Posterior vena cava (tissue), 2 donors: ENCODE data around the gene CXCL11. TPM values are rescaled to one million over a fixed set of nuclear protein-coding genes. Genes with fewer than 3 reads are reported as not detected.
"Not testable (repeated sequence)": the region's sequence is repeated elsewhere in the genome, so short reads cannot be mapped to it uniquely, and the experiment has no call there.

Source experiments
- DNase-seq: peaks from one replicate; pipeline ENCODE4 v3.0.0-alpha.2; 2020; ENCODE audit warnings: low spot score
- intact Hi-C, 2 donors: fragments of 100-400 bp; cut with DNase I; formaldehyde crosslinking; loops; one replicate each; pipeline versions ENCODE4 v1.14.1 to v1.14.2; 2022 to 2023
- total RNA-seq, 2 donors: library from RNA; stranded (reverse); fragmentation: NEBNext Ultra II Directional; extraction: Animal tissue kit (Norgen Biotek cat#: 25700); gene quantifications; one replicate each; pipeline ENCODE4 v1.2.1, GENCODE V29; 2021
- donor health status: DM: yes; HTN: yes; CAD: no.
- donor health status: DM: yes; HTN: yes; CAD: no.

The CXCL11 gene
- total RNA-seq, 2 donors from 2014 or later, result 0.14 TPM; not detected in 1

- intact Hi-C loops, DNase-seq: not testable (repeated sequence)
Measured at GRCh38 chr4:76049860-76050416, 14.1 kb upstream of the CXCL11 start.

DNA sequence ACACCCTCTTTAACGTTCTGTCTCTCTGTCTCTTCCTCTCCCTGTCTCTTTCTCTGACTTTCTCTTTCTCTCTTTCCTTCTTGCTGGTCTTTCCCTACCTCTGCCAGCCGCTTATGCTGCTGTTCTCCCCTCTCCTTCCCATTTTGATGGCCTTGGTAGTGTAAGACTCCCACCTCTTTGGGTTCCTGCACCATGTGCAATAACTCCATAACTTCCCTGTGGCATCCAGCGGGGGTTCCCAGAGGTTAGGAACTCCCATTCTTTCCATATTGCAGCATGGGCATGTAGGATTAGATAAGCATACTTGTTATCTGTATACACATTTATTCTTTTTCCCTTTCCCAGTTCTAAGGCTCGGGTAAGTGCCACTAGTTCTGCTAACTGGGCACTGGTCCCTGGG, 8.8 kb upstream of the CXCL11 start:
- DNase-seq, intact Hi-C loops: not testable (repeated sequence)

- intact Hi-C loops, DNase-seq: not testable (repeated sequence)
Measured at GRCh38 chr4:76043306-76043705, 7.4 kb upstream of the CXCL11 start.

DNA sequence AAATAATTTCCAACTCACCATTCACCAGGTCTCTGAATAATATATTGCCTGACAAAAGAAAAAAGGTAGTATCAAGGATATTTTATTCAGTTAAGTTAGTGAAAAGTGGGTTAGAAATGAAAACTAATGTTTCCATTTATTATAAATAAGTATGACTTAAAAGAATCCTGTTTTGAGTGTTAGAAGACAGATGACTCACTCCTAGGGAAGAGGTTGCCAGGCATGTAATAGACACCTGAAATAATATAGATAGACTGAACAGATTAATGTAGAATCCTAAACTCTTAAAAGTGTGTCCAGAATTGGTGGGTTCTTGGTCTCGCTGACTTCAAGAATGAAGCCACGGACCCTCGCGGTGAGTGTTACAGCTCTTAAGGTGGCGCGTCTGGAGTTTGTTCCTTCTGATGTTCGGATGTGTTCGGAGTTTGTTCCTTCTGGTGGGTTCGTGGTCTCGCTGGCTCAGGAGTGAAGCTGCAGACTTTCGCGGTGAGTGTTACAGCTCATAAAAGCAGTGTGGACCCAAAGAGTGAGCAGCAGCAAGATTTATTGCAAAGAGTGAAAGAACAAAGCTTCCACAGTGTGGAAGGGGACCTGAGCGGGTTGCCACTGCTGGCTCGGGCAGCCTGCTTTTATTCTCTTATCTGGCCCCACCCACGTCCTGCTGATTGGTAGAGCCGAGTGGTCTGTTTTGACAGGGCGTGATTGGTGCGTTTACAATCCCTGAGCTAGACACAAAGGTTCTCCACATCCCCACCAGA, 6.5 kb upstream of the CXCL11 start:
- DNase-seq, intact Hi-C loops: not testable (repeated sequence)

GRCh38 chr4:76036855-76037254, 985 bp upstream of the CXCL11 start:
- no peak for DNase-seq
- intact Hi-C loops, result no loop called here

GRCh38 chr4:76035141-76035540, 729 bp downstream of the CXCL11 start:
- intact Hi-C loops, result no loop called here
- DNase-seq, result no peak

DNA sequence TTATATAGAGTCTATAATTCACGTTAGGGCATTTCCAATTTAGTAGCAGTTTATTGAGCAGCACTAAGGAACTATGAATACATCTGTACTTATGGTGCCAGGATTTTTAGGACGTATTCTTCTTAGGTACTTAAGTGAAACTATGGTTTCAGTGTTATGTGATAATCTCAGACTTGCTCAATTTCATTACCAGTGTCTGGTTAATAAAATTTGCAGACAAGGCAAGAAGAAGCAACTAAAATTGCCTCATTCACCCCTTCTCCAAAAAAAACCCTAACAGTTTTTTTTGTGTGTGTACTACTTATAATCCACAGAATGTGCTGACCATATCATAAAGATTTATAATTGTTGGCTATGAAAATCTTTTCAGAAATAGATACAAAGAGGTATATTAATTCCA, 6.6 kb downstream of the CXCL11 start:
- no peak for DNase-seq
- intact Hi-C loops, result no loop called here

- intact Hi-C loops, result no loop called here
- DNase-seq, result no peak
Measured at GRCh38 chr4:76028350-76028765, 7.5 kb downstream of the CXCL11 start.

DNA sequence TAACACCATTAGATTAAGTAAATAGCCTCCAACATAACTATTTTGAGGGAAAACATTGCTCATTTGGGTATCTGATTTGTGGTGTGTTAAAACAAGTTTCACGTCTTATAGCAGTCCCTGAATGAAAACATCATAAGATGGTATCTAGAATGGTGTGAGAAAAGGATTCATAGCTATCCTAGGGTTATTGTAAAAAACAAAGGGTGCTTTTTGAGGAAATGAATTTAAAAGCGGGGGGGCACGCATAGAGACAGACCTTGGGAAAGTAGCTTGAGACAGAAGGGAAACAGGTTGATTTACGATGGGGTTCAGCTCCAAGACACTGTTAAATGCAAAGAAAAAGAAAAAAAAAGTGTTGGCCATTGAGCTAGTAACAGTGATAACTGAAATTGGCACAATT, 11.8 kb downstream of the CXCL11 start:
- intact Hi-C loops, result no loop called here
- no peak for DNase-seq

DNA sequence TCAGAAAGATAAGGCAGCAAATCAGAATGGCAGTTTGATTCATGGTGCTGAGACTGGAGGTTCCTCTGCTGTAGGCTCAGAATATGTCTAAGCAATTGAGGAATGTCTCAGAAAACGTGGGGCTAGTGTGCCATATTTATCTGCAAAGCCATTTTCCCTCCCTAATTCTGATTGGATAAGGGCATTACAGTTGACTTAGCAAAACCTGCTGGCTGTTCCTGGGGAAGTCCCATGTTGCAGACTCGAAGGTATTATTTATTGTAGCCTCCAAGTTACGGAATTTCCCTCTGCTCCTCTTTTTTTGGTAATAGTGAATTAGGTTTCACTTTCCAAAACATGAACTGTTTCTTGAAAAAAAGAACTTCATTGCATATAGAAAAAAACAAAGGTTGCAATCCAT, 12.5 kb downstream of the CXCL11 start, which contains the start of gene CXCL10:
TSS of gene CXCL10 (minus strand) at position 109 of the 400 bp plus-strand sequence. CDS start at position 43, 66 bp downstream.
- DNase-seq, result no peak
- intact Hi-C loops, result no loop called here

DNA sequence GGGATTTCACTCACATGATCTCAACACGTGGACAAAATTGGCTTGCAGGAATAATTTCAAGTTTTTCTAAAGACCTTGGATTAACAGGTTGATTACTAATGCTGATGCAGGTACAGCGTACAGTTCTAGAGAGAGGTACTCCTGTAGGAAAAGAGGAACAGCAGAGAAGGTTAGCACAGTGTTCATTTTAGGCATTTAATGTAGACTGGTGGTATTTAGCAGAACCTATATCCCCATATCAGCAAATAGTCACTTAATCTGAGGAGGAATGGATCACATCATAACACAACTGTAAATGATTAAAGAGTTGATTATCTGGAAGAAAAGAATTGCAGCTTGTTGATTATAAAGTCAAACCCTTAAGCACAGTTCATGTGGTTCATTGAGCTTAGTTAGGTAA, 13.2 kb downstream of the CXCL11 start:
- DNase-seq, result no peak
- intact Hi-C loops, result no loop called here

DNA sequence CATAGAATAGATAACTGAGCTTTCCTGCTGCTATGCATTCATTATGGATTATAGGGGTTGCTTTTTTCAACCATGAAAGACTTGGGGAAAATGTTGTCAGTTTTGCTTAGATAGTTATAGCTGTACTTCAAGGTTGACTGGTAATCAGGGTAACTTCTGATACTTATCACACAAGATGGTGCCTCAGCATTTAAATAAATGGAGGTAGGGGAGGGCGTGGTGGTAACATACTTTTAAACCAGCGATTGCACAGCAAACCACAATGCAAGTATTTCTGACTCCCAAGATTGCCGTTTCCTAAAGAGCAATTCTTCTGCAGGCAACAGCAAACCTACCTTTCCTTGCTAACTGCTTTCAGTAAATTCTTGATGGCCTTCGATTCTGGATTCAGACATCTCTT, 13.8 kb downstream of the CXCL11 start:
- intact Hi-C loops, result no loop called here

GRCh38 chr4:76017056-76017686, 18.7 kb downstream of the CXCL11 start:
- intact Hi-C loops, result no loop called here
- DNase-seq, result peak; percentile 25

More for the DNA sequence above, 13.8 kb downstream of the CXCL11 start:
- no peak for DNase-seq

- DNase-seq, result peak; percentile 35
- intact Hi-C loops, result no loop called here
Measured at GRCh38 chr4:76016393-76016792, 19.5 kb downstream of the CXCL11 start.

DNA sequence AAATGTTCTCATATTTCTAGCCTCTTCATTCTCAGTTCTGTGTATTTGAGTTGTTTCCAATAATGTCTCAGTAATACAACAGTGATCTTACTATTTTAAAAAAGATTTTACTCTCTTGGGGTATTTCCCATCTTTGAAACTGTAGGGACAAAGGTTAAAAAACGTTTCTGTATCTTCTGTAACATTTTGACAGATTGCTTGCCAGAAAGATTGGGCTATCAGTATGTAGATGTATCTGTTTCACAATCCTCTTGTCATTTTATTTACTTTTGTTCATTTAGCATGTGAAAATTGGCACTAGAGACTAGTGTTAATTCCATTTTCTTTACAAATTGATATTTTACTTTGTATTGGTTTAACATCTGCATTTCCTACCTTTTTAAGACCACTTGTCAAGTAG, 22.3 kb downstream of the CXCL11 start:
- intact Hi-C loops, result no loop called here
- no peak for DNase-seq

DNA sequence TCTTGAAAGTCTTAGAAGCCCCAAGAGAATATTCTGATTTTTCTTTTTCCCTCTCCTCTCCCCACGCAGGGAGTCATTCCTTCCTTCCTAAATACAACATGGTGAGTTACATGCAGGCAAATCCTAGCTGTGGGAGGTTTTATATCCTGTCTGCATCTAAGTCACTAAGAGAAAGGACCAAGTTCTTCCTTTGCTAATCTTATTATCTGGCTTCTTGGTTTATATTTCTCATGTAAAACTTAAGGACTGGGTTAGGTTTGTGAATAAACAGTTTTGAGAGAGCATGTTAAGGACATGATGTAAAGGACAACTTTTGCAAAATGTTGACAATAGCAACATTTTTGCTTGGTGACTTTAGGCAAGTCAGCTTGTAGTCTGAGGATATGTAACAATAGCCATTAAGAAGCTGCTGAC, 23.5 kb downstream of the CXCL11 start:
- intact Hi-C loops, result no loop called here
- DNase-seq, result no peak

GRCh38 chr4:76011700-76012387, 24.0 kb downstream of the CXCL11 start:
- intact Hi-C loops, result no loop called here
- peak; percentile 54 for DNase-seq

GRCh38 chr4:76011018-76011670, 24.7 kb downstream of the CXCL11 start:
- peak; percentile 74 for DNase-seq
- intact Hi-C loops, result no loop called here

DNA sequence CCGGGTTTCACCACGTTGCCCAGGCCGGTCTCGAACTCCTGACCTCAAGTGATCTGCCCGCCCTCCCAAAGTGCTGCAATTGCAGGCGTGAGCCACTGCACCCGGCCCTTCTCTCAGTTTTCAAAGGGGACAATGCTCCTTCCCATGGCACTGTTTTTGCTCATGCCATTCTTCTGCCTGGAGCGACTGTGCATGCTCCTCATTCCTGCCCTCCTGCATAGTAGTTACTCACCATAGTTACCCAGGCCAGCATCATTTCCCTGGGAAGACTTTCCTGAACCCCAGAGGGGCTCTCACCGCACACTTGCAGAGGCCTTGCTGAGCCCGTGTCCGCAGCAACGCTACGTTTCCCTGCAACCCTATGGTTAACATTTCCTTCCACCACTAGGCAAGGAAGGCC, 25.3 kb downstream of the CXCL11 start:
- intact Hi-C loops, result no loop called here

More for the DNA sequence above, 25.3 kb downstream of the CXCL11 start:
- DNase-seq, result no peak
